SK-N-SH (cell line): ENCODE results near the gene SH2D3A. TPM values are rescaled to one million over a fixed set of nuclear protein-coding genes. Genes with fewer than 3 reads are reported as not detected.

Experiments used
- CTCF ChIA-PET: fragments of 300-600, 350-600 bp; formaldehyde crosslinking; extraction: SDS; loops from one replicate; lab custom pipeline; 2021; lab: Yijun Ruan, JAX
- POLR2A ChIA-PET: fragments of 350-600 bp; sonication (Branson Sonifier 250); formaldehyde crosslinking; extraction: SDS; loops from one replicate; lab custom pipeline; 2020; ENCODE audit warnings: antibody characterized with exemption, inconsistent platforms; lab: Yijun Ruan, JAX
- DNase-seq: peaks from one replicate; pipeline ENCODE4 v3.0.0; 2012
- H2AFZ ChIP-seq: fragments of 200-600 bp; sonication (generic); 2 replicates; pipeline ENCODE4 v1.8.1; 2016; ENCODE audit warnings: antibody characterized with exemption, mild to moderate bottlenecking, low read depth
- H3F3A ChIP-seq: fragments of 200-600 bp; sonication (generic); replicated peaks from 2 replicates; pipeline ENCODE3; 2016; ENCODE audit warnings: antibody characterized with exemption, mild to moderate bottlenecking; ENCODE audit not compliant: insufficient read depth
- H3K27ac ChIP-seq, 2 experiments: fragments of 200-500 bp in 1 of 2; fragments of 200-600 bp in 1 of 2; sonication (Bioruptor generic) in 1 of 2; sonication (generic), shearing (Covaris generic) in 1 of 2; 2 replicates each; pipeline versions ENCODE4 v1.5.1 to v1.6.1; 2014 to 2016; ENCODE audit warnings: low read depth in 2 of 2, inconsistent platforms in 1 of 2, low read length in 1 of 2, mild to moderate bottlenecking in 1 of 2, mixed read lengths in 1 of 2
- H3K27me3 ChIP-seq: fragments of 200-600 bp; sonication (generic), shearing (Covaris generic); 2 replicates; pipeline ENCODE4 v1.6.1; 2016; ENCODE audit warnings: mixed run types; ENCODE audit not compliant: insufficient read depth
- H3K36me3 ChIP-seq, 2 experiments: fragments of 200-500 bp in 1 of 2; fragments of 200-600 bp in 1 of 2; sonication (Bioruptor generic) in 1 of 2; sonication (generic) in 1 of 2; replicated peaks in 1 of 2; 2 replicates each; pipeline versions ENCODE3 to v1.5.1; 2014 to 2016; ENCODE audit warnings: low read length in 1 of 2, mild to moderate bottlenecking in 1 of 2; ENCODE audit not compliant: insufficient read depth in 2 of 2, control insufficient read depth in 1 of 2
- H3K4me1 ChIP-seq, 2 experiments: fragments of 200-500 bp in 1 of 2; fragments of 200-600 bp in 1 of 2; sonication (Bioruptor generic) in 1 of 2; sonication (generic), shearing (Covaris generic) in 1 of 2; 2 replicates each; pipeline versions ENCODE4 v1.5.1 to v1.6.1; 2014 to 2016; ENCODE audit warnings: low read depth in 1 of 2, low read length in 1 of 2, mixed run types in 1 of 2; ENCODE audit not compliant: insufficient read depth in 2 of 2, control insufficient read depth in 1 of 2
- H3K4me2 ChIP-seq: fragments of 200-600 bp; sonication (generic), shearing (Covaris generic); 2 replicates; pipeline ENCODE4 v1.6.1; 2017; ENCODE audit warnings: mixed run types
- H3K4me3 ChIP-seq, 2 experiments: fragments of 200-500 bp in 1 of 2; fragments of 200-600 bp in 1 of 2; sonication (Bioruptor generic) in 1 of 2; sonication (generic), shearing (Covaris generic) in 1 of 2; 2 replicates each; pipeline versions ENCODE4 v1.5.1 to v1.8.1; 2014 to 2016; ENCODE audit warnings: low read depth in 2 of 2, inconsistent platforms in 1 of 2, low read length in 1 of 2, mild to moderate bottlenecking in 1 of 2, mixed read lengths in 1 of 2, moderate library complexity in 1 of 2
- H3K79me2 ChIP-seq: fragments of 200-600 bp; sonication (generic); 2 replicates; pipeline ENCODE4 v1.8.1; 2017; ENCODE audit warnings: mild to moderate bottlenecking; ENCODE audit not compliant: insufficient read depth
- H3K9ac ChIP-seq: fragments of 200-600 bp; sonication (generic); 2 replicates; pipeline ENCODE4 v1.6.1; 2017; ENCODE audit warnings: mixed run types
- H3K9me2 ChIP-seq: fragments of 200-600 bp; sonication (generic); 2 replicates; pipeline ENCODE4 v1.6.1; 2017; ENCODE audit warnings: mixed run types
- H3K9me3 ChIP-seq: fragments of 200-600 bp; sonication (generic); 2 replicates; pipeline ENCODE4 v1.6.1; 2017; ENCODE audit warnings: mixed run types, mild to moderate bottlenecking, moderate library complexity
- H4K20me1 ChIP-seq: fragments of 200-600 bp; sonication (generic); 2 replicates; pipeline ENCODE4 v1.6.1; 2017; ENCODE audit warnings: mild to moderate bottlenecking, mixed run types; ENCODE audit not compliant: insufficient read depth
- ELF1 ChIP-seq: IDR thresholded peaks from 2 replicates; pipeline ENCODE4 v1.4.0; 2012
- EP300 ChIP-seq, 2 experiments: IDR thresholded peaks; 2 replicates each; pipeline versions ENCODE4 v1.4.0 to v1.6.1; 2012; ENCODE audit warnings: borderline replicate concordance in 1 of 2, low read depth in 1 of 2, low read length in 1 of 2
- EZH2phosphoT487 ChIP-seq: fragments of 200-600 bp; sonication (generic); IDR thresholded peaks from 2 replicates; pipeline ENCODE4 v1.6.1; 2017; ENCODE audit warnings: low read depth, mixed run types, mild to moderate bottlenecking, antibody characterized with exemption, moderate library complexity, borderline replicate concordance
- FOXJ3 ChIP-seq: sonication (generic); formaldehyde crosslinking; IDR thresholded peaks from 2 replicates; pipeline ENCODE4 v1.5.1; 2020; ENCODE audit warnings: mild to moderate bottlenecking, missing genetic modification reagents
- FOXM1 ChIP-seq: IDR thresholded peaks from 2 replicates; pipeline ENCODE4 v1.4.0; 2012; ENCODE audit warnings: low read depth, mild to moderate bottlenecking
- GABPA ChIP-seq: IDR thresholded peaks from 2 replicates; pipeline ENCODE4 v1.4.0; 2012; ENCODE audit warnings: low read depth, mild to moderate bottlenecking
- GATA2 ChIP-seq: sonication (generic); formaldehyde crosslinking; IDR thresholded peaks from 2 replicates; pipeline ENCODE4 v1.5.0; 2020; ENCODE audit warnings: mild to moderate bottlenecking, missing genetic modification reagents
- JUND ChIP-seq: IDR thresholded peaks from 2 replicates; pipeline ENCODE4 v1.4.0; 2012
- MXI1 ChIP-seq: IDR thresholded peaks from 2 replicates; pipeline ENCODE4 v1.6.1; 2012; ENCODE audit warnings: mild to moderate bottlenecking, low read depth, low read length, improper control_type of control experiment
- NFIC ChIP-seq: IDR thresholded peaks from 2 replicates; pipeline ENCODE4 v1.4.0; 2012; ENCODE audit warnings: borderline replicate concordance
- NRF1 ChIP-seq: IDR thresholded peaks from 2 replicates; pipeline ENCODE4 v1.6.1; 2012; ENCODE audit warnings: low read depth, mild to moderate bottlenecking, low read length
- POLR2AphosphoS5 ChIP-seq: IDR thresholded peaks from 2 replicates; pipeline ENCODE4 v1.6.1; 2012; ENCODE audit warnings: low read depth, low read length
- RCOR1 ChIP-seq: fragments of 150-350 bp; IDR thresholded peaks from 2 replicates; pipeline ENCODE4 v1.6.1; 2017; ENCODE audit warnings: antibody characterized with exemption, low read length
- SMC3 ChIP-seq: IDR thresholded peaks from 2 replicates; pipeline ENCODE4 v1.6.1; 2012; ENCODE audit warnings: low read depth, low read length, improper control_type of control experiment
- WGBS: methylation state at CpG from one replicate; pipeline ENCODE4 v1.1.6; 2017; ENCODE audit warnings: low lambda C conversion rate; 5-methylcytosine and 5-hydroxymethylcytosine counted together
- polyA plus RNA-seq, 3 experiments: library from polyadenylated mRNA; depleted of rRNA; stranded (reverse); fragments of >200 nt; gene quantifications; 2 replicates each; pipeline ENCODE4 v1.2.3, GENCODE V29; 2012
- TF ChIP-seq, protein P1 (sequence below): fragments of 150-350 bp; IDR thresholded peaks from 2 replicates; pipeline ENCODE4 v1.6.1; 2016; ENCODE audit warnings: mild to moderate bottlenecking, low read depth, low read length
- TF ChIP-seq, protein P2 (sequence below): fragments of 200-600 bp; sonication (generic); IDR thresholded peaks from 2 replicates; pipeline ENCODE4 v1.6.1; 2017; ENCODE audit warnings: antibody characterized with exemption, mild to moderate bottlenecking, moderate library complexity
- TF ChIP-seq, protein P3 (sequence below): IDR thresholded peaks from 2 replicates; pipeline ENCODE4 v1.6.1; 2012; ENCODE audit warnings: mild to moderate bottlenecking, low read depth, low read length, moderate library complexity
- TF ChIP-seq, protein P4 (sequence below): IDR thresholded peaks from 2 replicates; pipeline ENCODE4 v1.4.0; 2012; ENCODE audit warnings: low read depth, borderline replicate concordance

Gene SH2D3A
- polyA plus RNA-seq, 1 of the 3 experiments (the other 2 are of a cell fraction), result 0.35 TPM

DNA sequence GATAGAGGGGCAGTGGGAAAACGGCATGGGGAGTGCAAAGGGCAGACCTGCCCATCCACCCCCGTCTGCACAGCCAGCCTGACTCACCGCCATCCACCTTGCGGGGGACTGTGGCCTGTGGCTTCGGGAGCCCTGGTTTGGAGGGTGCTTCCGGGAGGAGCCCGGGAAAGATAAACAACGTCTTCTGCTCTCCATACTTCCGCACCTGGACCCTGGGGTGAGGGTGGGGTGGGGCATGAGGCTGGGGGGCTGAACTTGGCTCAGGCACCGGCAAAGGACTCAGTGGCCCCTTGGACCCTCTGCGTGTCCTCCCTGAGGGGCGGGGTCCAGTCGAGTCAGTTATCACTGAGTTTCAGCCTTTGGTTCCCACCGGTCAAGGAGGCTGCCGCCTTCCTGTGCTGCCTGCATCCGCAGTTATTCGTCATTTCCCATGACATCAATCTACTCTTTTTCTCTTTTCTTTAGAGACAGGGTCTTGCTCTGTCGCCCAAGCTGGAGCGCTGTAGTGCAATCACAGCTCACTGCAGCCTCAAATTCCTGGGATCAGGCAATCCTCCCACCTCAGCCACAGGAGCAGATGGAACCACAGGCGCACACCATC is 33.0 kb downstream of the SH2D3A start:
- H3K4me1 ChIP-seq, result peaks cover 21 to 22% of the 10 kb centered on the region in 2 experiments; a peak in 3 of 4 replicates
- no peak overlapping the region for H3K4me2 ChIP-seq
- TF ChIP-seq POLR2AphosphoS5 (no peak), JUND (no peak), NFIC (no peak), GATA2 (CRISPR knock-in tag) (no peak), ELF1 (no peak), SMC3 (no peak), FOXM1 (no peak), RCOR1 (no peak), GABPA (no peak), FOXJ3 (CRISPR knock-in tag) (no peak), NRF1 (no peak), EZH2phosphoT487 (no peak), MXI1 (no peak), EP300 (IDR thresholded peaks at IDR 0.05; ENCODE audit: borderline replicate concordance in 1 of 2, low read depth in 1 of 2, low read length in 1 of 2) (no peak)
- TF ChIP-seq, protein P1, sequence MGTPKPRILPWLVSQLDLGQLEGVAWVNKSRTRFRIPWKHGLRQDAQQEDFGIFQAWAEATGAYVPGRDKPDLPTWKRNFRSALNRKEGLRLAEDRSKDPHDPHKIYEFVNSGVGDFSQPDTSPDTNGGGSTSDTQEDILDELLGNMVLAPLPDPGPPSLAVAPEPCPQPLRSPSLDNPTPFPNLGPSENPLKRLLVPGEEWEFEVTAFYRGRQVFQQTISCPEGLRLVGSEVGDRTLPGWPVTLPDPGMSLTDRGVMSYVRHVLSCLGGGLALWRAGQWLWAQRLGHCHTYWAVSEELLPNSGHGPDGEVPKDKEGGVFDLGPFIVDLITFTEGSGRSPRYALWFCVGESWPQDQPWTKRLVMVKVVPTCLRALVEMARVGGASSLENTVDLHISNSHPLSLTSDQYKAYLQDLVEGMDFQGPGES, result no peak
- TF ChIP-seq, protein P2, sequence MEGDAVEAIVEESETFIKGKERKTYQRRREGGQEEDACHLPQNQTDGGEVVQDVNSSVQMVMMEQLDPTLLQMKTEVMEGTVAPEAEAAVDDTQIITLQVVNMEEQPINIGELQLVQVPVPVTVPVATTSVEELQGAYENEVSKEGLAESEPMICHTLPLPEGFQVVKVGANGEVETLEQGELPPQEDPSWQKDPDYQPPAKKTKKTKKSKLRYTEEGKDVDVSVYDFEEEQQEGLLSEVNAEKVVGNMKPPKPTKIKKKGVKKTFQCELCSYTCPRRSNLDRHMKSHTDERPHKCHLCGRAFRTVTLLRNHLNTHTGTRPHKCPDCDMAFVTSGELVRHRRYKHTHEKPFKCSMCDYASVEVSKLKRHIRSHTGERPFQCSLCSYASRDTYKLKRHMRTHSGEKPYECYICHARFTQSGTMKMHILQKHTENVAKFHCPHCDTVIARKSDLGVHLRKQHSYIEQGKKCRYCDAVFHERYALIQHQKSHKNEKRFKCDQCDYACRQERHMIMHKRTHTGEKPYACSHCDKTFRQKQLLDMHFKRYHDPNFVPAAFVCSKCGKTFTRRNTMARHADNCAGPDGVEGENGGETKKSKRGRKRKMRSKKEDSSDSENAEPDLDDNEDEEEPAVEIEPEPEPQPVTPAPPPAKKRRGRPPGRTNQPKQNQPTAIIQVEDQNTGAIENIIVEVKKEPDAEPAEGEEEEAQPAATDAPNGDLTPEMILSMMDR, result no peak
- TF ChIP-seq, protein P3, sequence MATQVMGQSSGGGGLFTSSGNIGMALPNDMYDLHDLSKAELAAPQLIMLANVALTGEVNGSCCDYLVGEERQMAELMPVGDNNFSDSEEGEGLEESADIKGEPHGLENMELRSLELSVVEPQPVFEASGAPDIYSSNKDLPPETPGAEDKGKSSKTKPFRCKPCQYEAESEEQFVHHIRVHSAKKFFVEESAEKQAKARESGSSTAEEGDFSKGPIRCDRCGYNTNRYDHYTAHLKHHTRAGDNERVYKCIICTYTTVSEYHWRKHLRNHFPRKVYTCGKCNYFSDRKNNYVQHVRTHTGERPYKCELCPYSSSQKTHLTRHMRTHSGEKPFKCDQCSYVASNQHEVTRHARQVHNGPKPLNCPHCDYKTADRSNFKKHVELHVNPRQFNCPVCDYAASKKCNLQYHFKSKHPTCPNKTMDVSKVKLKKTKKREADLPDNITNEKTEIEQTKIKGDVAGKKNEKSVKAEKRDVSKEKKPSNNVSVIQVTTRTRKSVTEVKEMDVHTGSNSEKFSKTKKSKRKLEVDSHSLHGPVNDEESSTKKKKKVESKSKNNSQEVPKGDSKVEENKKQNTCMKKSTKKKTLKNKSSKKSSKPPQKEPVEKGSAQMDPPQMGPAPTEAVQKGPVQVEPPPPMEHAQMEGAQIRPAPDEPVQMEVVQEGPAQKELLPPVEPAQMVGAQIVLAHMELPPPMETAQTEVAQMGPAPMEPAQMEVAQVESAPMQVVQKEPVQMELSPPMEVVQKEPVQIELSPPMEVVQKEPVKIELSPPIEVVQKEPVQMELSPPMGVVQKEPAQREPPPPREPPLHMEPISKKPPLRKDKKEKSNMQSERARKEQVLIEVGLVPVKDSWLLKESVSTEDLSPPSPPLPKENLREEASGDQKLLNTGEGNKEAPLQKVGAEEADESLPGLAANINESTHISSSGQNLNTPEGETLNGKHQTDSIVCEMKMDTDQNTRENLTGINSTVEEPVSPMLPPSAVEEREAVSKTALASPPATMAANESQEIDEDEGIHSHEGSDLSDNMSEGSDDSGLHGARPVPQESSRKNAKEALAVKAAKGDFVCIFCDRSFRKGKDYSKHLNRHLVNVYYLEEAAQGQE, result no peak
- TF ChIP-seq, protein P4, sequence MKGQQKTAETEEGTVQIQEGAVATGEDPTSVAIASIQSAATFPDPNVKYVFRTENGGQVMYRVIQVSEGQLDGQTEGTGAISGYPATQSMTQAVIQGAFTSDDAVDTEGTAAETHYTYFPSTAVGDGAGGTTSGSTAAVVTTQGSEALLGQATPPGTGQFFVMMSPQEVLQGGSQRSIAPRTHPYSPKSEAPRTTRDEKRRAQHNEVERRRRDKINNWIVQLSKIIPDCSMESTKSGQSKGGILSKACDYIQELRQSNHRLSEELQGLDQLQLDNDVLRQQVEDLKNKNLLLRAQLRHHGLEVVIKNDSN, result no peak
- DNase-seq, result peak; percentile 8
- H3K9me3 ChIP-seq, result no peaks in the 10 kb centered on the region
- no peaks in the 10 kb centered on the region for H4K20me1 ChIP-seq
- no peak overlapping the region for H2AFZ ChIP-seq
- no peaks in the 10 kb centered on the region for H3K9me2 ChIP-seq
- H3K79me2 ChIP-seq, result peaks cover 11% of the 10 kb centered on the region
- WGBS, result 99% methylated on average over 14 of the region's 20 CpGs
- ChIA-PET CTCF (interaction anchor here (1.2 kb wide), 1 partner anchor 129 kb away, joined by 3 read pairs; no protein-coding TSS in a partner anchor), POLR2A (no interaction called here)
- H3K9ac ChIP-seq, result no peak overlapping the region
- H3K4me3 ChIP-seq, result no peak overlapping the region
- H3K27me3 ChIP-seq, result no peaks in the 10 kb centered on the region
- peaks cover 0 to 5% of the 10 kb centered on the region in 2 experiments for H3K36me3 ChIP-seq
- H3F3A ChIP-seq, result peaks cover 21% of the 10 kb centered on the region
- H3K27ac ChIP-seq, result no peak overlapping the region
